CD14-positive monocyte (primary cell): ENCODE data around the gene AGER. TPM values are rescaled to one million over a fixed set of nuclear protein-coding genes. Genes with fewer than 3 reads are reported as not detected.

Experiments
- DNase-seq, 3 donors: peaks; one replicate each; pipeline ENCODE4 v3.0.0-alpha.2; 2011 to 2022
- H2AFZ ChIP-seq: 2 replicates; pipeline ENCODE4 v1.6.0; 2012; ENCODE audit warnings: mild to moderate bottlenecking, low read depth, low read length, inconsistent platforms; ENCODE audit not compliant: insufficient read depth, poor library complexity, severe bottlenecking
- H3K27ac ChIP-seq, 2 donors: 1 replicate in 1 of 2; 2 replicates in 1 of 2; pipeline ENCODE4 v1.5.1; 2012 to 2013; ENCODE audit warnings: low read length in 2 of 2, control low read depth in 1 of 2, inconsistent platforms in 1 of 2, low read depth in 1 of 2, mild to moderate bottlenecking in 1 of 2
- H3K27me3 ChIP-seq, 2 donors: one replicate each; pipeline versions ENCODE4 v1.6.0 to v1.6.1; 2011 to 2013; ENCODE audit warnings: low read length in 2 of 2; ENCODE audit not compliant: control insufficient read depth in 2 of 2, insufficient read depth in 2 of 2
- H3K36me3 ChIP-seq, 2 donors: replicated peaks in 1 of 2; 1 replicate in 1 of 2; 2 replicates in 1 of 2; pipeline versions ENCODE4 v1.5.1 to v1.6.1; 2012 to 2013; ENCODE audit warnings: low read length in 2 of 2, control low read depth in 1 of 2, inconsistent platforms in 1 of 2, mild to moderate bottlenecking in 1 of 2; ENCODE audit not compliant: insufficient read depth in 2 of 2, control insufficient read depth in 1 of 2
- H3K4me1 ChIP-seq, 2 donors: 1 replicate in 1 of 2; 2 replicates in 1 of 2; pipeline versions ENCODE4 v1.5.1 to v1.6.1; 2012 to 2013; ENCODE audit warnings: low read length in 2 of 2, control low read depth in 1 of 2, inconsistent platforms in 1 of 2, mild to moderate bottlenecking in 1 of 2, moderate library complexity in 1 of 2; ENCODE audit not compliant: insufficient read depth in 2 of 2, control insufficient read depth in 1 of 2
- H3K4me2 ChIP-seq: replicated peaks from 2 replicates; pipeline ENCODE3; 2012; ENCODE audit warnings: low read length, moderate library complexity, mild to moderate bottlenecking; ENCODE audit not compliant: poor library complexity, severe bottlenecking; ENCODE audit errors: extremely low read depth
- H3K4me3 ChIP-seq, 3 experiments: fragments of 200-600 bp in 1 of 3; sonication (generic) in 1 of 3; replicated peaks in 1 of 3; 1 replicate in 2 of 3; 2 replicates in 1 of 3; pipeline ENCODE4 v1.5.1; 2011 to 2013; ENCODE audit warnings: low read length in 3 of 3, mild to moderate bottlenecking in 3 of 3, control low read depth in 2 of 3, low read depth in 2 of 3, inconsistent platforms in 1 of 3, moderate library complexity in 1 of 3
- H3K79me2 ChIP-seq: 2 replicates; pipeline ENCODE4 v1.6.0; 2012; ENCODE audit warnings: mild to moderate bottlenecking, control low read depth, inconsistent platforms, low read length, moderate library complexity; ENCODE audit not compliant: insufficient read depth
- H3K9ac ChIP-seq: 2 replicates; pipeline ENCODE4 v1.6.0; 2017; ENCODE audit warnings: low read length, mild to moderate bottlenecking; ENCODE audit not compliant: insufficient read depth, poor library complexity, severe bottlenecking
- H3K9me3 ChIP-seq, 2 donors: replicated peaks in 1 of 2; 1 replicate in 1 of 2; 2 replicates in 1 of 2; pipeline versions ENCODE4 v1.5.1 to v1.6.1; 2012 to 2013; ENCODE audit warnings: low read length in 2 of 2, control low read depth in 1 of 2; ENCODE audit not compliant: control insufficient read depth in 1 of 2, insufficient read depth in 1 of 2
- H4K20me1 ChIP-seq: 2 replicates; pipeline ENCODE4 v1.6.0; 2012; ENCODE audit warnings: mild to moderate bottlenecking, low read length, control low read depth, moderate library complexity; ENCODE audit not compliant: insufficient read depth
- H3K27ac Mint-ChIP-seq, 7 donors: one replicate each; pipeline ENCODE4 v1.8.0; 2020; ENCODE audit warnings: mild to moderate bottlenecking in 7 of 7, mixed read lengths in 7 of 7, moderate library complexity in 6 of 7, inconsistent platforms in 2 of 7
- H3K27me3 Mint-ChIP-seq, 3 donors: one replicate each; pipeline ENCODE4 v1.8.0; 2021 to 2022; ENCODE audit warnings: low read depth in 3 of 3, mild to moderate bottlenecking in 3 of 3, mixed read lengths in 3 of 3, moderate library complexity in 3 of 3, inconsistent platforms in 1 of 3
- H3K36me3 Mint-ChIP-seq, 2 donors: one replicate each; pipeline ENCODE4 v1.8.0; 2020; ENCODE audit warnings: mixed read lengths in 2 of 2, inconsistent platforms in 1 of 2, mild to moderate bottlenecking in 1 of 2
- H3K4me1 Mint-ChIP-seq: one replicate; pipeline ENCODE4 v1.8.0; 2020; ENCODE audit warnings: mild to moderate bottlenecking, mixed read lengths
- H3K4me3 Mint-ChIP-seq, 2 donors: one replicate each; pipeline ENCODE4 v1.8.0; 2020; ENCODE audit warnings: mild to moderate bottlenecking in 2 of 2, mixed read lengths in 2 of 2, moderate library complexity in 1 of 2
- H3K9me3 Mint-ChIP-seq, 7 donors: one replicate each; pipeline ENCODE4 v1.8.0; 2020 to 2022; ENCODE audit warnings: mixed read lengths in 7 of 7, mild to moderate bottlenecking in 6 of 7, moderate library complexity in 6 of 7, inconsistent platforms in 2 of 7
- CTCF ChIP-seq: fragments of 200-600 bp; IDR thresholded peaks from one replicate; pipeline ENCODE4 v1.8.0; 2022; ENCODE audit warnings: antibody characterized with exemption, mild to moderate bottlenecking
- WGBS: methylation state at CpG from one replicate; pipeline ENCODE4 v1.1.5; 2013; ENCODE audit warnings: missing lambda C conversion rate; ENCODE audit not compliant: insufficient coverage; 5-methylcytosine and 5-hydroxymethylcytosine counted together
- intact Hi-C, 2 donors: fragments of 100-400 bp; cut with micrococcal nuclease; formaldehyde crosslinking; loops; one replicate each; pipeline versions ENCODE4 v1.15.0 to v1.15.1; 2023
- polyA plus RNA-seq, 3 donors: library from polyadenylated mRNA; depleted of rRNA in 1 of 3; unstranded in 2 of 3; stranded (reverse) in 1 of 3; fragments of 300-500 nt in 2 of 3; fragments of >200 nt in 1 of 3; fragmentation: Illumina TruSeq in 2 of 3; gene quantifications; 1 replicate in 2 of 3; 2 replicates in 1 of 3; pipeline ENCODE4 v1.2.3, GENCODE V29; 2012 to 2021

The AGER gene
- polyA plus RNA-seq, 3 donors = 0.60 to 55.0 TPM; not detected in 1

DNA sequence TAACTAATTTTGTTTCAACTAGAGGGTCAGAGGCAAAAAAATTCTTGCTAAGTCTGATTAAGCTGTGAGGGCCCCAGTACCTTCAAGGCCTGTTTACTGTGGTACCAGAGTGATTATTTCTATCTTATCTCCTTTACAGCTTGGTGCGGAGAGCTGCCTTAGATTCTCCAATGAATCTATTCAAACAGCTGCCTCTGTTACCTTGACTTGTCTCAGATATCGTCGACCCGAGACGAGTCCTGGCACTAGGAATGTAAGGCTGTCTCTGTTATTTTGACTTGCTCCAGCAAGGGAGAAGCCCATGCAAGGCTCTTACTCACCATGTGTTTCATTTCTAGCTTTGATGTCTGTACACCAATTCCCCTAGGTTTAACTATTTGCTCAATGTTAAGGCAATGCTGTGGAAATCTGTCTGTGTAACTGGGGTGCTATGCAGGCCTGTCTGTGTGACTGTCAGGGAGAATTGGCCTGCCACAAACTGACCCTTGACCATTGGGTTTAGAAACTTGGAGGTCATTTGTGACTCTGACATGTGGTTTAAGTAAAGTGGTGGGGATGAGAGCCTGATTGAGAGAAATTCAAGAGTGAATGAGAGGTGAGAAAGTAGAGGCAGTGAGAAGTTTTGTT is 43.5 kb downstream of the AGER start:
- H2AFZ ChIP-seq = no peak overlapping the region

GRCh38 chr6:32139590-32139989 is 44.5 kb downstream of the AGER start:
- Mint-ChIP-seq H3K27me3 (peaks cover 8 to 14% (median 9%) of the 10 kb centered on the region in 3 donors), H3K4me1 (peaks cover 5% of the 10 kb centered on the region), H3K4me3 (no peak overlapping the region), H3K27ac (no peak overlapping the region), H3K9me3 (no peaks in the 10 kb centered on the region), H3K36me3 (no peaks in the 10 kb centered on the region)
- Histone ChIP-seq H3K9me3 (no peaks in the 10 kb centered on the region), H3K27me3 (peaks cover 0 to 3% of the 10 kb centered on the region in 2 donors), H3K9ac (no peak overlapping the region), H2AFZ (no peak overlapping the region), H3K27ac (no peak overlapping the region), H3K79me2 (no peaks in the 10 kb centered on the region), H4K20me1 (no peaks in the 10 kb centered on the region), H3K36me3 (no peaks in the 10 kb centered on the region), H3K4me3 (no peak overlapping the region), H3K4me1 (no peaks in the 10 kb centered on the region), H3K4me2 (no peak overlapping the region)
- intact Hi-C loops = no loop called here
- TF ChIP-seq CTCF = no peak
- no peak for DNase-seq
- WGBS = 80% methylated on average over 3 of the region's 5 CpGs

More for the DNA sequence above, 43.5 kb downstream of the AGER start:
- peaks cover 0 to 3% of the 10 kb centered on the region in 2 donors for H3K27me3 ChIP-seq
- no peak for DNase-seq
- Mint-ChIP-seq H3K36me3 (no peaks in the 10 kb centered on the region), H3K27ac (no peak overlapping the region), H3K27me3 (peaks cover 4 to 7% (median 4%) of the 10 kb centered on the region in 3 donors), H3K9me3 (no peaks in the 10 kb centered on the region), H3K4me3 (no peak overlapping the region), H3K4me1 (peaks cover 5% of the 10 kb centered on the region)
- no peaks in the 10 kb centered on the region for H3K9me3 ChIP-seq
- H3K27ac ChIP-seq = no peak overlapping the region
- H3K9ac ChIP-seq = no peak overlapping the region
- no peak overlapping the region for H3K4me3 ChIP-seq
- H3K79me2 ChIP-seq = no peaks in the 10 kb centered on the region
- intact Hi-C loops = no loop called here
- no peaks in the 10 kb centered on the region for H4K20me1 ChIP-seq
- WGBS = 100% methylated on average over 2 of the region's 5 CpGs
- no peak overlapping the region for H3K4me2 ChIP-seq
- no peaks in the 10 kb centered on the region for H3K4me1 ChIP-seq
- no peaks in the 10 kb centered on the region for H3K36me3 ChIP-seq
- no peak for TF ChIP-seq CTCF
